Measurements from ENCODE around the gene TRMT2A. TPM values are rescaled to one million over a fixed set of nuclear protein-coding genes. Genes with fewer than 3 reads are reported as not detected.

Gene TRMT2A, protein sequence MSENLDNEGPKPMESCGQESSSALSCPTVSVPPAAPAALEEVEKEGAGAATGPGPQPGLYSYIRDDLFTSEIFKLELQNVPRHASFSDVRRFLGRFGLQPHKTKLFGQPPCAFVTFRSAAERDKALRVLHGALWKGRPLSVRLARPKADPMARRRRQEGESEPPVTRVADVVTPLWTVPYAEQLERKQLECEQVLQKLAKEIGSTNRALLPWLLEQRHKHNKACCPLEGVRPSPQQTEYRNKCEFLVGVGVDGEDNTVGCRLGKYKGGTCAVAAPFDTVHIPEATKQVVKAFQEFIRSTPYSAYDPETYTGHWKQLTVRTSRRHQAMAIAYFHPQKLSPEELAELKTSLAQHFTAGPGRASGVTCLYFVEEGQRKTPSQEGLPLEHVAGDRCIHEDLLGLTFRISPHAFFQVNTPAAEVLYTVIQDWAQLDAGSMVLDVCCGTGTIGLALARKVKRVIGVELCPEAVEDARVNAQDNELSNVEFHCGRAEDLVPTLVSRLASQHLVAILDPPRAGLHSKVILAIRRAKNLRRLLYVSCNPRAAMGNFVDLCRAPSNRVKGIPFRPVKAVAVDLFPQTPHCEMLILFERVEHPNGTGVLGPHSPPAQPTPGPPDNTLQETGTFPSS
- total RNA-seq (2022; extraction: Qiagen RNA extraction), result 20.7 to 25.6 TPM (median 24.0 TPM) in 5 replicates

DNA sequence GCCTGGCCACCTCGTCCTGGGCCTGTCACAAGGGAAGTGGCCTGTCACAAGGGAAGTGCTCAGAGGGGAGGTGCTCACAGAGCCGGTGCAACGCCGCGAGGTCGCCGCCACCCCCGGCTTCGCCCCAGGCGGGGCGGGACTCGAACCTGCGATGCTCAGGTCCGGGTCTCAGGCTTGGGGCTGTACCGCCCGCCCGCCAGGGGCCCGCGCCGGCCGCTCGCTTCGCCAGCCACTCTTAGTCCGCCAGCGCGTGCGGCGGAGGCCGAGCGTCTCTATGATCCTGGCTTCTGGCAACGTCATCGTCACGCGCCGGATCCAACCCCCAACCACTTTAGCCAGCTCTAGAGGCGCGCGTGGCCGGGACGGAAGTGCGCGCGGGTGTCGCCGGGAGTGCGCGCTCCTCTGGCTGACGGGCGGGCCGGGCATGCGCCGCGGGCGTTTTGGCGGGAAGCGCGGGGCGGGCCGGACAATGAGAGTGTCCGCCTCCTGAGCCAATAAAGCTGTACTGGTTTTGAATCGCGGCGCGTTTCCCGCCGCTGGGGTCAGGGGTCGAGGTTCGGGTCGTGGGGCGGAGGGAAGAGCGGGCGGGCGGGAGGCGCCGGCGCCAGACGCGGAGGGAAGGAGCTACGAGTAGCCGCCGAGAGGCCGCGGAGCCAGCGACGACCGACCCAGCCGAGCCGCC, at the start of gene TRMT2A:
Gene TRMT2A (minus strand): TSS at position 276 of the 682 bp plus-strand sequence. CDS start 320 bp downstream, outside the sequence.

DNA sequence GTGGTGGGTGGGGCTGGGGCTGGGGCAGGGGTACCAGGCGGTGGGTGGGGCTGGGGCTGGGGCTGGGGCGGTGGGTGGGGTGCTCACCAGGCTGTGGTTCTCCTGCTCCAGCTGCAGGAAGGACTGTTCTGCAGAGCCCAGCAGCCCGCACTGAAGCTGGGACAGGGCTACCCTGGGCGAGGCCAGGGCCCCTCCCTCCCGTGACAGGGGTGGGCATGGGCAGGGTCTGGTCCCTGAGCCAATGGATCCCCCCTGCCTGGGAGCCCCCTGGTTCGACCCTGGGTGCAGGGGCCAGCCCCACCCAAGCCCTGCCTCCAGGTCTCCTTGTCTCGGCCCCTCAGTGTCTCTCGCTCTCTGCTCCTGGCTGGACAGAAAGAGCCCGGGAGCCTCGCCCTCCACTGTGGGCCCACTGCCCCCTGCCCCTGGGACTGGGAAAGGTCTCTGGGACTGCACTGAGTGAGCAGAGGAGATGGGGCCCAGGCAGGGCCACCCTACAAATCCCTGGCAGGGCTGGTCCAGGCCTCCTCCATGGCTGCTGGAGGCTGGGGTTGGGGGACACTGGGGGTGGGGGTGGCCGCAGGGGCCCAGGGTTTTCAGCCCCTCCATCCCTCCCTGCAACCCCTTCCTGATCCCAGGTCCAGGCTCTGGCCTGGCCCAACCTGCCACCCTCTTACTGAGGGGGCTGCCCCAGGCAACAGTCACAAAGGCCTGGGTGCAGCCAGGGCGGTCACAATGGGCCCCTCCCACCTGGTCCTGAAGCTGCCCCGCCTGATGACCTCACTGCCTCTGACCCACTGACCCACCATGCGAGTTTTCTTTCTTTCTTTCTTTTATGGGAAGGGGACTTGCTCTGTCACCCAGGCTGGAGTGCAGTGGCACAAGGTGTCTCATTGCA, 33.6 kb upstream of the TRMT2A start, which contains the start of gene CCDC188:
Gene CCDC188 (minus strand): TSS at position 675 of the 895 bp plus-strand sequence. CDS start 69 bp downstream, at position 606.

DNA sequence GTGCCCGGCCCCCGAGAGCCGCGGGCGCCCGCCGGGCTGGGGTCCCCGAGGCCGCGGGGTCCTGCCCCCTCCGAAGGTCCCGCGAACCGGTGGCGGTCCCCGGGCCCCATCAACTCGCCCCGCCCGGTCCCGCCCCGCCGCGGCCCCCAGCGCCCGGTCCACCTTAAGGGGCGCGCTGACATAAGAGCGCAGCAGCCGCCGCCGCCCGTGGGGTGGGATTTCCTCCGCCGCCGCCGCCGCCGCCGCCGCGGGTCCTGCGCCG, 14.5 kb upstream of the TRMT2A start, which contains the start of gene ZDHHC8:
Gene ZDHHC8 (plus strand): TSS at position 208 of the 262 bp plus-strand sequence. CDS start 144 bp downstream, outside the sequence.

DNA sequence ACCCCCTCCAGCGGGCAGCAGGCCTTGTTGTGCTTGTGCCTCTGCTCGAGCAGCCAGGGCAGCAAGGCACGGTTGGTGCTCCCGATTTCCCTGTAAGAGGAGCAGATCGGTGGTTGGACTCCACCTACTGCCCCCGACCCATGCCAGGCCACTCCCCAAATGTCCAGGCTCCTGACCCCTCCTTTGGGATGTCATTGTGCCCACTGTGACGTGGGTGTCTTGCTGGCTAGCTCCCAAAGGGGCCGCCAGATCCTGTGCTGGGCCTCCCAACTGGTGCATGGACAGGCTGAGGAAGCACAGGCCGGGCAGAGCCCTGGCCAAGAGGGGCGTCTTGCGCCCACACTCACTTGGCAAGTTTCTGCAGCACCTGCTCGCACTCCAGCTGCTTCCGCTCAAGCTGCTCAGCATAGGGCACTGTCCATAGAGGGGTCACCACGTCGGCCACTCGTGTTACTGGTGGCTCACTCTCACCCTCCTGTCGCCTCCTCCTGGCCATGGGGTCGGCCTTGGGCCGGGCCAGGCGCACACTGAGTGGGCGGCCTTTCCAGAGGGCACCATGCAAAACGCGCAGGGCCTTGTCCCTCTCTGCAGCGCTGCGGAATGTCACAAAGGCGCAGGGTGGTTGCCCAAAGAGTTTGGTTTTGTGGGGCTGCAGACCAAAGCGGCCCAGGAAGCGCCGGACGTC, 1.2 kb downstream of the TRMT2A start, which contains the start of gene RANBP1:
Gene RANBP1 (plus strand): TSS at position 414 of the 685 bp plus-strand sequence. CDS start 81 bp downstream, at position 495.

DNA sequence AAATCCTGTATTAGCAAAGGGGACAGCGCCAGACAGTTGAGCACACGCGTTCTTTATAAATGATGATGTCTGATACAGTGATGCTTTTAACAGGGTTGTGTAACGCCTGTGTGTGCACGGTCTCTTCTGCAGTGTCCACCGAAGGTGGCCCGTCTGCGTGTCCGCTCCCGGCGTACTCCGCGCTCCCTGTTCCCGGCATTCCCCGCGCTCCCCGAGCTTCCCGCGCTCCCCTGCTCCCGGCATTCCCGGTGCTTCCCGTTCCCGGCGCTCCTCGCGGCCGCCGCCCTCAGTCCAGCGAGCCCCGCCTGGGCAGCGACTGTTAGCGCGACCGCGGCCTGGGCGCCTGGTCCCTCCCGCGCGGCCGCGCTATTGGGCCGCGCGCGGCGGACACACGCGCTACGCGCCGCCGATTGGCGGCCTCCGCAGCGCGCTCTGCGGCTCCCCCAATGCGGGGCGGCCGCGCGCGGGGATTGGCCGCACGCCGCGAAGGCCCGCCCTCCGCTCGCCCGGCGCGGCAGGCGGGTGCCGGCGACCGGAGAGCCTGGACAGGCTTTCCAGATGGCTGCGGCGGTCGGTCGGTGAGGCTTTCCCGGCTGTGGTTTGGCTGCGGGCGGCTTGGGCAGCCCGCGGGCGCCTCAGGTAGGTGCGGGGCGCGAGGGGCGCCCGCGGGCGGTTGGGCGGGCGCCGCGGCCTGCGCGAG, 37.1 kb downstream of the TRMT2A start, which contains the start of gene DGCR8:
Gene DGCR8 (plus strand): TSS at position 497 of the 700 bp plus-strand sequence. CDS start 5,723 bp downstream, outside the sequence.

Other genes with a start within 250 kb of the TRMT2A start
- 124 to 164 TPM (median 153 TPM) in 5 replicates for gene COMT, start 175.5 kb downstream of the TRMT2A start, total RNA-seq (2022; extraction: Qiagen RNA extraction)
- gene TXNRD2, start 175.4 kb downstream of the TRMT2A start, total RNA-seq (2022; extraction: Qiagen RNA extraction), result 29.0 to 42.1 TPM (median 36.8 TPM) in 5 replicates
- 1.9 to 2.7 TPM (median 2.2 TPM) in 5 replicates for gene ARVCF, start 100.4 kb downstream of the TRMT2A start, total RNA-seq (2022; extraction: Qiagen RNA extraction)
- 12.9 to 15.7 TPM (median 14.6 TPM) in 5 replicates for gene TANGO2, start 96.1 kb downstream of the TRMT2A start, total RNA-seq (2022; extraction: Qiagen RNA extraction)
- gene DGCR8, start 37.0 kb downstream of the TRMT2A start, total RNA-seq (2022; extraction: Qiagen RNA extraction), result 18.5 to 23.0 TPM (median 19.8 TPM) in 5 replicates
- 237 to 302 TPM (median 285 TPM) in 5 replicates for gene RANBP1, start 1.1 kb downstream of the TRMT2A start, total RNA-seq (2022; extraction: Qiagen RNA extraction)
- 28.3 to 39.5 TPM (median 34.2 TPM) in 5 replicates for gene ZDHHC8, start 14.6 kb upstream of the TRMT2A start, total RNA-seq (2022; extraction: Qiagen RNA extraction)
- not detected in 5 replicates for gene CCDC188, start 33.8 kb upstream of the TRMT2A start, total RNA-seq (2022; extraction: Qiagen RNA extraction)
- gene RTN4R, start 151.1 kb upstream of the TRMT2A start, total RNA-seq (2022; extraction: Qiagen RNA extraction), result 8.0 to 14.9 TPM (median 12.4 TPM) in 5 replicates
- 30.0 to 44.6 TPM (median 42.0 TPM) in 5 replicates for gene DGCR6L, start 202.8 kb upstream of the TRMT2A start, total RNA-seq (2022; extraction: Qiagen RNA extraction)

Measured in A549 treated with Hydrocortisone at 1 μM for 4 hours (cell line).